ENCODE measurements around the gene HCAR2. TPM values are rescaled to one million over a fixed set of nuclear protein-coding genes. Genes with fewer than 3 reads are reported as not detected.

Gene HCAR2
- total and polyA plus RNA-seq, 2 of the 13 experiments (the other 11 are each of a cell fraction or from before 2014, with no cell fraction given) = 0.09 to 5.6 TPM

- no peak overlapping the region for H3K4me3 ChIP-seq (replicated peaks in 1 of 3; ENCODE audit: insufficient read depth in 1 of 3, low read depth in 2 of 3, low read length in 3 of 3)
- no peaks in the 10 kb centered on the region for H3K36me3 ChIP-seq (replicated peaks in 1 of 2; ENCODE audit: control insufficient read depth in 1 of 2, insufficient read depth in 2 of 2, low read length in 2 of 2)
- TF ChIP-seq HMGXB4 (CRISPR knock-in tag; IDR thresholded peaks at IDR 0.05; ENCODE audit: borderline replicate concordance in 1 of 2, low read depth in 1 of 2) (no peak), SUZ12 (IDR thresholded peaks at IDR 0.05; ENCODE audit: low read depth, low read length) (no peak), ZNF644 (CRISPR knock-in tag; IDR thresholded peaks at IDR 0.05; ENCODE audit: low read depth) (no peak), CBX2 (IDR thresholded peaks at IDR 0.05; ENCODE audit: low read depth, low read length) (no peak), CBX2 (CRISPR knock-in tag; IDR thresholded peaks at IDR 0.05; ENCODE audit: low read depth) (no peak), NONO (IDR thresholded peaks at IDR 0.05) (no peak), NONO (CRISPR knock-in tag; conservative IDR thresholded peaks at IDR 0.05) (no peak), NCOA2 (CRISPR knock-in tag; IDR thresholded peaks at IDR 0.05) (no peak), MLLT10 (CRISPR knock-in tag; IDR thresholded peaks at IDR 0.05) (no peak), ZNF333 (CRISPR knock-in tag; IDR thresholded peaks at IDR 0.05; ENCODE audit: borderline replicate concordance) (no peak), HES4 (CRISPR knock-in tag; IDR thresholded peaks at IDR 0.05; ENCODE audit: borderline replicate concordance) (no peak)
- peaks cover 29% of the 10 kb centered on the region for H3K4me1 ChIP-seq (ENCODE audit: insufficient read depth, low read length)
- POLR2A ChIA-PET = interaction anchor here (0.7 kb wide), 1 partner anchor 9 kb away, joined by 3 read pairs; no protein-coding TSS in a partner anchor
- CTCF ChIA-PET (ENCODE audit: low intra/inter-chr PET ratio, low total read pairs) = no interaction called here
- WGBS (ENCODE audit: low lambda C conversion rate) = 25% methylated on average over 5 of the region's 5 CpGs
- BruUV-seq (replicated peaks) = no TSS peak
- intact Hi-C loops (cut with micrococcal nuclease; ENCODE audit: unreplicated experiment) = loop anchor here (10.0 kb wide), 1 partner anchor 55 kb away; no protein-coding TSS in a partner anchor
- H3K4me2 ChIP-seq (ENCODE audit: low read depth, low read length) = no peak overlapping the region
- DNase-seq (ENCODE audit: low spot score) = no peak
- H3K79me2 ChIP-seq (ENCODE audit: insufficient read depth, low read length) = no peaks in the 10 kb centered on the region
- H4K20me1 ChIP-seq (ENCODE audit: insufficient read depth, low read length) = no peaks in the 10 kb centered on the region
- no peaks in the 10 kb centered on the region for H3K9me3 ChIP-seq (ENCODE audit: low read length)
- no peaks in the 10 kb centered on the region for H3K27me3 ChIP-seq (ENCODE audit: control insufficient read depth in 1 of 2, insufficient read depth in 2 of 2, low read length in 2 of 2)
- no peak overlapping the region for H3K27ac ChIP-seq (ENCODE audit: extremely low read length, insufficient read depth, low read length)
- no peak for ATAC-seq
- H2AFZ ChIP-seq (ENCODE audit: low read length) = no peak overlapping the region
- in situ Hi-C loops (cut with HindIII; ENCODE audit: extremely low pct_ligation_motif_present, low pct_unique_long_range_greater_than_20kb) = no loop called here
- no peak overlapping the region for H3K9ac ChIP-seq (ENCODE audit: insufficient read depth, low read depth, low read length)
- FAIRE-seq = no peak
Measured at GRCh38 chr12:122669397-122670070, 33.6 kb downstream of the HCAR2 start.
